Urinary bladder (tissue), 4 donors: ENCODE results near the gene PHETA1. TPM values are rescaled to one million over a fixed set of nuclear protein-coding genes. Genes with fewer than 3 reads are reported as not detected.
"Not testable (repeated sequence)": the region's sequence is repeated elsewhere in the genome, so short reads cannot be mapped to it uniquely, and the experiment has no call there.

ENCODE experiments used
- DNase-seq: peaks from one replicate; pipeline ENCODE4 v3.0.0-alpha.2; 2015; ENCODE audit errors: extremely low spot score
- H3K27ac ChIP-seq: one replicate; pipeline ENCODE4 v1.5.1; 2013; ENCODE audit warnings: low read depth, mild to moderate bottlenecking, moderate library complexity
- H3K36me3 ChIP-seq: one replicate; pipeline ENCODE4 v1.6.1; 2013; ENCODE audit warnings: mild to moderate bottlenecking, moderate library complexity; ENCODE audit not compliant: insufficient read depth
- H3K4me1 ChIP-seq: one replicate; pipeline ENCODE4 v1.6.1; 2013; ENCODE audit warnings: mild to moderate bottlenecking, moderate library complexity; ENCODE audit not compliant: insufficient read depth
- H3K4me3 ChIP-seq: one replicate; pipeline ENCODE4 v1.5.1; 2013; ENCODE audit warnings: low read depth, low read length
- WGBS: extraction: QIAGEN DNeasy Blood & Tissue Kit; methylation state at CpG from one replicate; pipeline ENCODE4 v1.1.7; 2013; 5-methylcytosine and 5-hydroxymethylcytosine counted together
- polyA plus RNA-seq: library from polyadenylated mRNA; stranded (reverse); fragments of 200-250 nt; gene quantifications from one replicate; pipeline ENCODE4 v1.2.3, GENCODE V29; 2013
- total RNA-seq: library from RNA; depleted of rRNA; stranded (reverse); fragments of >200 nt; gene quantifications from one replicate; pipeline ENCODE4 v1.2.3, GENCODE V29; 2014
- donor health status: healthy with polysubstance abuse.
- donor health status: healthy.

Gene PHETA1
- total and polyA plus RNA-seq, 2 donors: 2.5 to 9.8 TPM

GRCh38 chr12:111341426-111342065, 27.3 kb downstream of the PHETA1 start:
- Histone ChIP-seq H3K27ac (no peak overlapping the region), H3K36me3 (no peaks in the 10 kb centered on the region), H3K4me1 (no peaks in the 10 kb centered on the region), H3K4me3 (no peak overlapping the region)
- 86% methylated on average over 20 of the region's 20 CpGs for WGBS
- no peak for DNase-seq

- H3K4me1 ChIP-seq, H3K36me3 ChIP-seq, H3K27ac ChIP-seq, DNase-seq, H3K4me3 ChIP-seq: not testable (repeated sequence)
- WGBS: 82% methylated on average over 8 of the region's 8 CpGs
These were observed 28.2 kb downstream of the PHETA1 start for GRCh38 chr12:111340680-111341079.

- 85% methylated on average over 1 of the region's 1 CpG for WGBS
- Histone ChIP-seq H3K4me1 (no peaks in the 10 kb centered on the region), H3K36me3 (no peaks in the 10 kb centered on the region), H3K27ac (no peak overlapping the region), H3K4me3 (no peak overlapping the region)
- no peak for DNase-seq
These were observed 28.7 kb downstream of the PHETA1 start for GRCh38 chr12:111340231-111340630.

- H3K36me3 ChIP-seq: no peaks in the 10 kb centered on the region
- no peak overlapping the region for H3K4me3 ChIP-seq
- 72% methylated on average over 7 of the region's 7 CpGs for WGBS
- DNase-seq: no peak
- no peak overlapping the region for H3K27ac ChIP-seq
- no peaks in the 10 kb centered on the region for H3K4me1 ChIP-seq
These were observed 29.5 kb downstream of the PHETA1 start for GRCh38 chr12:111339321-111339938.

- H3K27ac ChIP-seq: no peak overlapping the region
- DNase-seq: no peak
- no peaks in the 10 kb centered on the region for H3K36me3 ChIP-seq
- no peak overlapping the region for H3K4me3 ChIP-seq
- H3K4me1 ChIP-seq: no peaks in the 10 kb centered on the region
- WGBS: 86% methylated on average over 12 of the region's 12 CpGs
These were observed 30.8 kb downstream of the PHETA1 start for GRCh38 chr12:111338096-111338495.

- Histone ChIP-seq H3K36me3 (no peaks in the 10 kb centered on the region), H3K4me1 (no peaks in the 10 kb centered on the region), H3K4me3 (no peak overlapping the region), H3K27ac (no peak overlapping the region)
- WGBS: 88% methylated on average over 5 of the region's 5 CpGs
- no peak for DNase-seq
These were observed 31.5 kb downstream of the PHETA1 start for GRCh38 chr12:111337371-111337770.

GRCh38 chr12:111336411-111336810, 32.5 kb downstream of the PHETA1 start:
- H3K27ac ChIP-seq, H3K36me3 ChIP-seq, H3K4me1 ChIP-seq, H3K4me3 ChIP-seq, DNase-seq: not testable (repeated sequence)
- 87% methylated on average over 6 of the region's 6 CpGs for WGBS

GRCh38 chr12:111335811-111336210, 33.1 kb downstream of the PHETA1 start:
- no peak overlapping the region for H3K4me3 ChIP-seq
- no peaks in the 10 kb centered on the region for H3K4me1 ChIP-seq
- no peak for DNase-seq
- WGBS: 73% methylated on average over 7 of the region's 7 CpGs
- no peaks in the 10 kb centered on the region for H3K36me3 ChIP-seq
- no peak overlapping the region for H3K27ac ChIP-seq

- not testable (repeated sequence) for DNase-seq, H3K4me1 ChIP-seq, H3K27ac ChIP-seq, H3K4me3 ChIP-seq, H3K36me3 ChIP-seq
- WGBS: 91% methylated on average over 10 of the region's 10 CpGs
These were observed 33.6 kb downstream of the PHETA1 start for GRCh38 chr12:111335301-111335700.

- no peak for DNase-seq
- no peak overlapping the region for H3K27ac ChIP-seq
- whole genome bisulfite sequencing: 90% methylated on average over 11 of the region's 11 CpGs
These were observed 34.4 kb downstream of the PHETA1 start for GRCh38 chr12:111334393-111334915.

GRCh38 chr12:111330800-111331752, 37.8 kb downstream of the PHETA1 start:
- no peaks in the 10 kb centered on the region for H3K4me1 ChIP-seq
- DNase-seq: no peak
- 59% methylated on average over 8 of the region's 8 CpGs for WGBS
- H3K27ac ChIP-seq: no peak overlapping the region
- no peak overlapping the region for H3K4me3 ChIP-seq
- H3K36me3 ChIP-seq: no peaks in the 10 kb centered on the region

More at GRCh38 chr12:111334393-111334915, 34.4 kb downstream of the PHETA1 start:
- no peaks in the 10 kb centered on the region for H3K36me3 ChIP-seq
- no peaks in the 10 kb centered on the region for H3K4me1 ChIP-seq
- no peak overlapping the region for H3K4me3 ChIP-seq

- Histone ChIP-seq H3K4me3 (no peak overlapping the region), H3K36me3 (no peaks in the 10 kb centered on the region), H3K27ac (no peak overlapping the region), H3K4me1 (no peaks in the 10 kb centered on the region)
- 88% methylated on average over 12 of the region's 12 CpGs for WGBS
- DNase-seq: no peak
These were observed 40.8 kb downstream of the PHETA1 start for GRCh38 chr12:111328138-111328537.

- H3K36me3 ChIP-seq: no peaks in the 10 kb centered on the region
- H3K4me3 ChIP-seq: no peak overlapping the region
- no peaks in the 10 kb centered on the region for H3K4me1 ChIP-seq
- no peak for DNase-seq
- H3K27ac ChIP-seq: no peak overlapping the region
- 88% methylated on average over 6 of the region's 6 CpGs for WGBS
These were observed 41.4 kb downstream of the PHETA1 start for GRCh38 chr12:111327474-111327873.
